ENCODE results near the gene TCN2.

- TF ChIP-seq, protein P1, sequence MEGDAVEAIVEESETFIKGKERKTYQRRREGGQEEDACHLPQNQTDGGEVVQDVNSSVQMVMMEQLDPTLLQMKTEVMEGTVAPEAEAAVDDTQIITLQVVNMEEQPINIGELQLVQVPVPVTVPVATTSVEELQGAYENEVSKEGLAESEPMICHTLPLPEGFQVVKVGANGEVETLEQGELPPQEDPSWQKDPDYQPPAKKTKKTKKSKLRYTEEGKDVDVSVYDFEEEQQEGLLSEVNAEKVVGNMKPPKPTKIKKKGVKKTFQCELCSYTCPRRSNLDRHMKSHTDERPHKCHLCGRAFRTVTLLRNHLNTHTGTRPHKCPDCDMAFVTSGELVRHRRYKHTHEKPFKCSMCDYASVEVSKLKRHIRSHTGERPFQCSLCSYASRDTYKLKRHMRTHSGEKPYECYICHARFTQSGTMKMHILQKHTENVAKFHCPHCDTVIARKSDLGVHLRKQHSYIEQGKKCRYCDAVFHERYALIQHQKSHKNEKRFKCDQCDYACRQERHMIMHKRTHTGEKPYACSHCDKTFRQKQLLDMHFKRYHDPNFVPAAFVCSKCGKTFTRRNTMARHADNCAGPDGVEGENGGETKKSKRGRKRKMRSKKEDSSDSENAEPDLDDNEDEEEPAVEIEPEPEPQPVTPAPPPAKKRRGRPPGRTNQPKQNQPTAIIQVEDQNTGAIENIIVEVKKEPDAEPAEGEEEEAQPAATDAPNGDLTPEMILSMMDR (IDR thresholded peaks at IDR 0.05 in 8 of 11, conservative IDR thresholded peaks at IDR 0.05 in 3 of 11) = no peak
- TF ChIP-seq POLR2A (IDR thresholded peaks at IDR 0.05) = no peak
These were observed 40.6 kb downstream of the TCN2 start for GRCh38 chr22:30647536-30647935.

Data from spleen (tissue), 7 donors.